H1 (cell line): ENCODE measurements around the gene LPAR2. TPM values are rescaled to one million over a fixed set of nuclear protein-coding genes. Genes with fewer than 3 reads are reported as not detected.

Source experiments
- CBX8 ChIP-seq: fragments of 300-800, 300-1000 bp; sonication (generic); IDR thresholded peaks from 2 replicates; pipeline ENCODE4 v1.7.1; 2016; ENCODE audit warnings: low read depth, low read length, borderline replicate concordance
- CEBPB ChIP-seq: IDR thresholded peaks from 2 replicates; pipeline ENCODE4 v1.6.1; 2012; ENCODE audit warnings: low read depth, low read length
- FOSL1 ChIP-seq: IDR thresholded peaks from 2 replicates; pipeline ENCODE4 v1.6.1; 2011; ENCODE audit warnings: mild to moderate bottlenecking, low read depth, low read length, moderate library complexity; ENCODE audit not compliant: insufficient read depth
- GTF2F1 ChIP-seq: IDR thresholded peaks from 2 replicates; pipeline ENCODE4 v1.6.1; 2012; ENCODE audit warnings: low read depth, low read length, improper control_type of control experiment, borderline replicate concordance
- KDM5A ChIP-seq: fragments of 200-600 bp; IDR thresholded peaks from 2 replicates; pipeline ENCODE4 v1.7.1; 2012; ENCODE audit warnings: mild to moderate bottlenecking, low read length, inconsistent platforms, mixed read lengths
- MAFK ChIP-seq: IDR thresholded peaks from 2 replicates; pipeline ENCODE4 v1.6.1; 2012; ENCODE audit warnings: low read depth, mild to moderate bottlenecking, improper control_type of control experiment, low read length
- RFX5 ChIP-seq: IDR thresholded peaks from 2 replicates; pipeline ENCODE4 v1.6.1; 2011; ENCODE audit warnings: low read depth, low read length, improper control_type of control experiment, borderline replicate concordance
- SAP30 ChIP-seq: fragments of 300-600 bp; sonication (generic); IDR thresholded peaks from 2 replicates; pipeline ENCODE4 v1.7.1; 2012; ENCODE audit warnings: low read length, moderate library complexity, mild to moderate bottlenecking, inconsistent platforms; ENCODE audit not compliant: insufficient read depth, insufficient replicate concordance
- ZNF274 ChIP-seq: IDR thresholded peaks from 2 replicates; pipeline ENCODE4 v1.7.0; 2012; ENCODE audit warnings: low read length, borderline replicate concordance; ENCODE audit errors: extremely low read depth
- polyA plus RNA-seq, 7 experiments: library from polyadenylated mRNA; depleted of rRNA in 3 of 7; stranded (reverse) in 5 of 7; unstranded in 2 of 7; fragments of >200 nt in 5 of 7; fragments of 200-250 nt in 2 of 7; gene quantifications; 1 replicate in 5 of 7; 2 replicates in 1 of 7; 4 replicates in 1 of 7; pipeline versions ENCODE4 v1.2.1 to v1.2.3, GENCODE V29; 2011 to 2013; ENCODE audit warnings: missing spikeins in 2 of 7, mixed read lengths in 2 of 7
- total RNA-seq: library from RNA; stranded (reverse); fragmentation: NEBNext Ultra II Directional; extraction: Animal tissue kit (Norgen Biotek cat#: 25700); gene quantifications from 2 replicates; pipeline ENCODE4 v1.2.1, GENCODE V29; 2021

LPAR2 gene
- total and polyA plus RNA-seq, 2 of the 8 experiments (the other 6 are each of a cell fraction or from before 2014, with no cell fraction given): 47.6 to 70.2 TPM

- TF ChIP-seq CBX8: no peak
- no peak for TF ChIP-seq RFX5
- no peak for TF ChIP-seq GTF2F1
- no peak for TF ChIP-seq MAFK
- TF ChIP-seq FOSL1: no peak
- TF ChIP-seq KDM5A: no peak
- TF ChIP-seq CEBPB: no peak
- no peak for TF ChIP-seq SAP30
- no peak for TF ChIP-seq ZNF274
Measured at GRCh38 chr19:19618219-19619051, 9.6 kb downstream of the LPAR2 start, which contains the start of gene PBX4 (continued).
